Measurements from ENCODE around the gene STAT4.

STAT4 gene

GRCh38 chr2:191038741-191039140 is 112.1 kb downstream of the STAT4 start:
- no peak overlapping the region for H3K4me3 ChIP-seq (ENCODE audit: low read length)
- DNase-seq (ENCODE audit: low read depth), result no peak
- TF ChIP-seq, protein P1, sequence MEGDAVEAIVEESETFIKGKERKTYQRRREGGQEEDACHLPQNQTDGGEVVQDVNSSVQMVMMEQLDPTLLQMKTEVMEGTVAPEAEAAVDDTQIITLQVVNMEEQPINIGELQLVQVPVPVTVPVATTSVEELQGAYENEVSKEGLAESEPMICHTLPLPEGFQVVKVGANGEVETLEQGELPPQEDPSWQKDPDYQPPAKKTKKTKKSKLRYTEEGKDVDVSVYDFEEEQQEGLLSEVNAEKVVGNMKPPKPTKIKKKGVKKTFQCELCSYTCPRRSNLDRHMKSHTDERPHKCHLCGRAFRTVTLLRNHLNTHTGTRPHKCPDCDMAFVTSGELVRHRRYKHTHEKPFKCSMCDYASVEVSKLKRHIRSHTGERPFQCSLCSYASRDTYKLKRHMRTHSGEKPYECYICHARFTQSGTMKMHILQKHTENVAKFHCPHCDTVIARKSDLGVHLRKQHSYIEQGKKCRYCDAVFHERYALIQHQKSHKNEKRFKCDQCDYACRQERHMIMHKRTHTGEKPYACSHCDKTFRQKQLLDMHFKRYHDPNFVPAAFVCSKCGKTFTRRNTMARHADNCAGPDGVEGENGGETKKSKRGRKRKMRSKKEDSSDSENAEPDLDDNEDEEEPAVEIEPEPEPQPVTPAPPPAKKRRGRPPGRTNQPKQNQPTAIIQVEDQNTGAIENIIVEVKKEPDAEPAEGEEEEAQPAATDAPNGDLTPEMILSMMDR (conservative IDR thresholded peaks at IDR 0.05; ENCODE audit: low read depth, low read length), result no peak

DNA sequence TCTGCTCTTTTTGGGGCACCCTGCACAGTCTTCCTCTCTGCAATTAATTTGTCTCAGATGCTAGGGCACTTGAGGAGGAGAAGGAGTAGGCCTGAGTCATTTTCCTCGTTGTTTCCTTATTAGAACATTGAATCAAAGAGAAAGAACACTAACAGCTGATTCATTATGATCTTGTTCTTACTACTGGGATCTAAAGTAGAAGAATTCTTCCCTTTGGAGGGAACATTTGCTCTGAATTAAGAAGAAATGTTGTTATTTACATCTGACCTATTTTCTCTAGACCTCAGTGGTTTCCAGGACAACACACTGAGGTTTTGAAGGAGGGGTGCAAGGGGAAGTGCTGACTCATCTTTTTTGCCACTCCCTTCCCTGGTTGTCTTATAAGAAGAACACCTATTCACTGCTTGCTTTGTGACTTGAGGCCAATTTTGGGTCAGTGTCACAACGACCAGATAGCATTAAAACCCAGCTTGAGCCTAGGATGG is 112.5 kb downstream of the STAT4 start:
- DNase-seq (ENCODE audit: low read depth), result no peak
- TF ChIP-seq, protein P1 (conservative IDR thresholded peaks at IDR 0.05; ENCODE audit: low read depth, low read length), result no peak
- no peak overlapping the region for H3K4me3 ChIP-seq (ENCODE audit: low read length)

GRCh38 chr2:191037351-191037750 is 113.4 kb downstream of the STAT4 start:
- no peak for DNase-seq (ENCODE audit: low read depth)
- H3K4me3 ChIP-seq (ENCODE audit: low read length), result no peak overlapping the region
- TF ChIP-seq, protein P1 (conservative IDR thresholded peaks at IDR 0.05; ENCODE audit: low read depth, low read length), result no peak

- H3K4me3 ChIP-seq (ENCODE audit: low read length), result no peak overlapping the region
- no peak for DNase-seq (ENCODE audit: low read depth)
- TF ChIP-seq, protein P1 (conservative IDR thresholded peaks at IDR 0.05; ENCODE audit: low read depth, low read length), result no peak
These were observed 114.4 kb downstream of the STAT4 start for GRCh38 chr2:191036363-191036762.

DNA sequence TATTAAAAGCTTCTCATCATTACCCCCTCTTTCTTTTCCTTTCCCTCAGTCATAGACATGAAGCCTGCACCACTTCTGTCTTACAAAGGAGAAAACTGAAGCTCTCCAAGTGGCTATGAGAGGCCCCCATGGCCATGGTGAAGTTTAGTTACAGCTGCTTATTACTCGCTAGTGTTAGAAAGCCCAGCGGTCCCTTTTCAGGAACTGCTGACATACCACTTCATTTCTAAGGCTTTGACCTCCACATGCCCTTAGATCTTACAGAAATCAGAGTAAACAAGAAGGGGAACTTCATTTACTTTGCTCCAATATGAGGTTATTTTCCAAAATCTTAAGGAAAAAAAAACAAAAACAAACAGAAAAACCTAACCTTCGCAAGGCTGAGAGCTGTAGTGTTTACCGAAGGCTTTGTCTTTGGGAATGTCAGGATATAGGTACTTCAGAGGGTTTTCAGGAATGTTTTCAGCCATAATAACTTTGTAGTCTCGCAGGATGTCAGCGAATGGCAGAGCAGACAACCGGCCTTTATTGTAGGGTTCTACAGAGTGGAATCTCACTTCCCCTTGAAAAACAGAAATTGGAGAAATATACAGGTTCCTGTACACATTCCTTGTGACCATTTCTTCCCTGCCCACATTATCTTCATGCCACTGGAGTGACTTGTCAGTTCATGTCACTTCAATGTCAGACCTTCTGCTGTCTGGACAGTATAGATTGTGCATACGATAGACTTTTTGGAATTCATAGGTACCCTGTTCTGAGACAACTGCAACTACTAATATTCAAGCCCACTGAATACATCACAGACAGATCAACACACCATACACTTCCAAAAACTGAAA is 118.0 kb downstream of the STAT4 start:
- DNase-seq (ENCODE audit: low read depth), result no peak
- no peak overlapping the region for H3K4me3 ChIP-seq (ENCODE audit: low read length)
- TF ChIP-seq, protein P1 (conservative IDR thresholded peaks at IDR 0.05; ENCODE audit: low read depth, low read length), result no peak

DNA sequence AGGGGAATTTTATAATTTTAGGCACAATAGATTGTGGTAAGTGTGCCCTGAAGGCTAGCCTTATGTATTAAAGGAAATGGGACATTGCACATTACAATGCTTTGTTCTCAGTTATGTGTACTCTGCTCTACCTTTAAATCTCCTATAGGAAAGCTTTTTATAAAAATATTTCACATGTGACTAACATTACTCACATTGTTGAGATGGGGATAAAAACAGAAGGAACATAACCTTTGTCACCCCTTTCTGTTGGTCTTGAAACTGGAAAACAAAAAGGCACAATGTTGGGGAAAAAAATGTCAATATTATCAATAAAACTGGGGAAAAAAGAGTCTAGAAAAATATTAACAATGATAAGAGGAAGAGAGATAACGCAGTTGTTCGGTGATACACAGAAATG is 119.5 kb downstream of the STAT4 start:
- TF ChIP-seq, protein P1 (conservative IDR thresholded peaks at IDR 0.05; ENCODE audit: low read depth, low read length), result no peak
- H3K4me3 ChIP-seq (ENCODE audit: low read length), result no peak overlapping the region
- DNase-seq (ENCODE audit: low read depth), result no peak
